H9 (cell line): Measurements from ENCODE around the gene MPHOSPH10. TPM values are rescaled to one million over a fixed set of nuclear protein-coding genes. Genes with fewer than 3 reads are reported as not detected.
"Not testable (repeated sequence)": the region's sequence is repeated elsewhere in the genome, so short reads cannot be mapped to it uniquely, and the experiment has no call there.

ENCODE experiments used
- DNase-seq: peaks from one replicate; pipeline ENCODE4 v3.0.0-alpha.2; 2017
- H2AFZ ChIP-seq: one replicate; pipeline ENCODE4 v1.6.1; 2013; ENCODE audit warnings: mild to moderate bottlenecking, low read length, control low read depth, moderate library complexity
- H2AK5ac ChIP-seq: 2 replicates; pipeline ENCODE4 v1.6.1; 2013; ENCODE audit warnings: low read length, control low read depth, mixed read lengths; ENCODE audit not compliant: insufficient read length
- H2BK120ac ChIP-seq: one replicate; pipeline ENCODE4 v1.6.1; 2013; ENCODE audit warnings: low read depth, mild to moderate bottlenecking, low read length, control low read depth, inconsistent platforms; ENCODE audit not compliant: poor library complexity, severe bottlenecking
- H2BK12ac ChIP-seq: 2 replicates; pipeline ENCODE4 v1.6.1; 2013; ENCODE audit warnings: low read length, control low read depth, mixed read lengths, low read depth; ENCODE audit not compliant: insufficient read length
- H2BK15ac ChIP-seq: 2 replicates; pipeline ENCODE4 v1.6.1; 2013; ENCODE audit warnings: low read depth, low read length, control low read depth
- H2BK20ac ChIP-seq: one replicate; pipeline ENCODE4 v1.6.1; 2013; ENCODE audit warnings: low read depth, mild to moderate bottlenecking, low read length, control low read depth, inconsistent platforms; ENCODE audit not compliant: poor library complexity, severe bottlenecking
- H2BK5ac ChIP-seq: 2 replicates; pipeline ENCODE4 v1.6.1; 2013; ENCODE audit warnings: low read length, control low read depth, mixed read lengths; ENCODE audit not compliant: insufficient read length
- H3K14ac ChIP-seq: 2 replicates; pipeline ENCODE4 v1.6.1; 2013; ENCODE audit warnings: low read length, control low read depth; ENCODE audit not compliant: insufficient read depth
- H3K18ac ChIP-seq: 2 replicates; pipeline ENCODE4 v1.6.1; 2013; ENCODE audit warnings: low read depth, mild to moderate bottlenecking, mixed read lengths, low read length, control low read depth; ENCODE audit not compliant: insufficient read length
- H3K23ac ChIP-seq: 2 replicates; pipeline ENCODE4 v1.6.1; 2013; ENCODE audit warnings: low read length, control low read depth, mixed read lengths, low read depth; ENCODE audit not compliant: insufficient read length
- H3K23me2 ChIP-seq: 2 replicates; pipeline ENCODE4 v1.6.1; 2013; ENCODE audit warnings: low read depth, mild to moderate bottlenecking, mixed read lengths, low read length, control low read depth; ENCODE audit not compliant: insufficient read length, poor library complexity, severe bottlenecking
- H3K27ac ChIP-seq: 2 replicates; pipeline ENCODE4 v1.5.1; 2013; ENCODE audit warnings: low read length, control low read depth, mixed read lengths, low read depth; ENCODE audit not compliant: insufficient read length
- H3K27me3 ChIP-seq: 2 replicates; pipeline ENCODE4 v1.6.1; 2013; ENCODE audit warnings: low read length, control low read depth, inconsistent platforms; ENCODE audit not compliant: insufficient read depth
- H3K4ac ChIP-seq: 2 replicates; pipeline ENCODE4 v1.6.1; 2013; ENCODE audit warnings: low read depth, mild to moderate bottlenecking, control low read depth, inconsistent platforms, low read length, moderate library complexity
- H3K4me1 ChIP-seq: 2 replicates; pipeline ENCODE4 v1.6.1; 2013; ENCODE audit warnings: low read length, control low read depth, inconsistent platforms; ENCODE audit not compliant: insufficient read depth
- H3K4me2 ChIP-seq: 2 replicates; pipeline ENCODE4 v1.6.1; 2013; ENCODE audit warnings: low read length, control low read depth, mixed read lengths; ENCODE audit not compliant: insufficient read length, insufficient read depth
- H3K56ac ChIP-seq: 2 replicates; pipeline ENCODE4 v1.6.1; 2013; ENCODE audit warnings: low read depth, mild to moderate bottlenecking, mixed read lengths, low read length, control low read depth; ENCODE audit not compliant: insufficient read length
- H3K79me1 ChIP-seq: 2 replicates; pipeline ENCODE4 v1.6.1; 2013; ENCODE audit warnings: low read depth, mild to moderate bottlenecking, moderate library complexity, low read length, control low read depth, inconsistent platforms; ENCODE audit not compliant: insufficient read depth, poor library complexity, severe bottlenecking
- H3K79me2 ChIP-seq: 2 replicates; pipeline ENCODE4 v1.6.1; 2013; ENCODE audit warnings: low read length, control low read depth, inconsistent platforms; ENCODE audit not compliant: insufficient read depth
- H3K9ac ChIP-seq: 2 replicates; pipeline ENCODE4 v1.6.1; 2013; ENCODE audit warnings: low read length, control low read depth, mixed read lengths; ENCODE audit not compliant: insufficient read length; ENCODE audit errors: extremely low read depth
- H3K9me3 ChIP-seq: one replicate; pipeline ENCODE4 v1.6.1; 2013; ENCODE audit warnings: low read depth, low read length, inconsistent platforms; ENCODE audit not compliant: control insufficient read depth
- H3T11ph ChIP-seq: one replicate; pipeline ENCODE4 v1.6.1; 2013; ENCODE audit warnings: mild to moderate bottlenecking, low read length, control low read depth, inconsistent platforms
- H4K20me1 ChIP-seq: one replicate; pipeline ENCODE4 v1.6.1; 2013; ENCODE audit not compliant: control insufficient read depth, insufficient read length, insufficient read depth
- H4K5ac ChIP-seq: 2 replicates; pipeline ENCODE4 v1.6.1; 2013; ENCODE audit warnings: low read depth, mild to moderate bottlenecking, mixed read lengths, low read length, control low read depth; ENCODE audit not compliant: insufficient read length
- H4K8ac ChIP-seq: replicated peaks from 2 replicates; pipeline ENCODE4 v1.6.1; 2013; ENCODE audit warnings: low read length, control low read depth, mixed read lengths, low read depth; ENCODE audit not compliant: insufficient read length
- H4K91ac ChIP-seq: 2 replicates; pipeline ENCODE4 v1.6.1; 2013; ENCODE audit warnings: low read depth, mild to moderate bottlenecking, moderate library complexity, mixed read lengths, low read length, control low read depth; ENCODE audit not compliant: insufficient read length
- H3K27ac Mint-ChIP-seq, 3 experiments: 2 replicates in 2 of 3; 3 replicates in 1 of 3; pipeline ENCODE4 v1.8.0; 2020 to 2021; ENCODE audit warnings: mixed read lengths in 3 of 3, mild to moderate bottlenecking in 1 of 3, moderate library complexity in 1 of 3
- H3K27me3 Mint-ChIP-seq: 2 replicates; pipeline ENCODE4 v1.8.0; 2021; ENCODE audit warnings: low read depth, mild to moderate bottlenecking, moderate library complexity, mixed read lengths
- H3K36me3 Mint-ChIP-seq, 3 experiments: 2 replicates in 2 of 3; 3 replicates in 1 of 3; pipeline ENCODE4 v1.8.0; 2020 to 2021; ENCODE audit warnings: low read depth in 3 of 3, mixed read lengths in 3 of 3; ENCODE audit not compliant: insufficient read depth in 1 of 3
- H3K4me1 Mint-ChIP-seq, 2 experiments: 2 replicates each; pipeline ENCODE4 v1.8.0; 2020; ENCODE audit warnings: mixed read lengths in 2 of 2
- H3K4me3 Mint-ChIP-seq, 2 experiments: 2 replicates in 1 of 2; 3 replicates in 1 of 2; pipeline ENCODE4 v1.8.0; 2020 to 2021; ENCODE audit warnings: mild to moderate bottlenecking in 2 of 2, mixed read lengths in 2 of 2, moderate library complexity in 1 of 2
- H3K9me3 Mint-ChIP-seq, 2 experiments: 2 replicates in 1 of 2; 3 replicates in 1 of 2; pipeline ENCODE4 v1.8.0; 2020; ENCODE audit warnings: mild to moderate bottlenecking in 2 of 2, mixed read lengths in 2 of 2, moderate library complexity in 1 of 2
- WGBS: extraction: QIAGEN DNeasy Blood & Tissue Kit; methylation state at CpG from one replicate; pipeline ENCODE4 v1.1.7; 2013; ENCODE audit warnings: missing lambda C conversion rate, low lambda C conversion rate, mixed read lengths; ENCODE audit not compliant: insufficient read length; ENCODE audit errors: extremely low coverage; 5-methylcytosine and 5-hydroxymethylcytosine counted together
- total RNA-seq: library from RNA; stranded (reverse); gene quantifications from 2 replicates; pipeline ENCODE4 v1.2.1, GENCODE V29; 2021
- TF ChIP-seq, protein P1 (sequence below): fragments of 200-600 bp; sonication (generic); conservative IDR thresholded peaks from 3 replicates; pipeline ENCODE4 v1.8.0; 2021; ENCODE audit warnings: antibody characterized with exemption, mild to moderate bottlenecking

The MPHOSPH10 gene
- total RNA-seq, 1 experiment from 2014 or later = 42.1 TPM

GRCh38 chr2:71174207-71174606 lies 43.8 kb downstream of the MPHOSPH10 start:
- no peak overlapping the region for H2BK5ac ChIP-seq
- H2BK20ac ChIP-seq = no peak overlapping the region
- WGBS = no CpG with 5 or more reads among the region's 3 CpGs
- no peak overlapping the region for H2BK15ac ChIP-seq
- DNase-seq = no peak
- TF ChIP-seq, protein P1, sequence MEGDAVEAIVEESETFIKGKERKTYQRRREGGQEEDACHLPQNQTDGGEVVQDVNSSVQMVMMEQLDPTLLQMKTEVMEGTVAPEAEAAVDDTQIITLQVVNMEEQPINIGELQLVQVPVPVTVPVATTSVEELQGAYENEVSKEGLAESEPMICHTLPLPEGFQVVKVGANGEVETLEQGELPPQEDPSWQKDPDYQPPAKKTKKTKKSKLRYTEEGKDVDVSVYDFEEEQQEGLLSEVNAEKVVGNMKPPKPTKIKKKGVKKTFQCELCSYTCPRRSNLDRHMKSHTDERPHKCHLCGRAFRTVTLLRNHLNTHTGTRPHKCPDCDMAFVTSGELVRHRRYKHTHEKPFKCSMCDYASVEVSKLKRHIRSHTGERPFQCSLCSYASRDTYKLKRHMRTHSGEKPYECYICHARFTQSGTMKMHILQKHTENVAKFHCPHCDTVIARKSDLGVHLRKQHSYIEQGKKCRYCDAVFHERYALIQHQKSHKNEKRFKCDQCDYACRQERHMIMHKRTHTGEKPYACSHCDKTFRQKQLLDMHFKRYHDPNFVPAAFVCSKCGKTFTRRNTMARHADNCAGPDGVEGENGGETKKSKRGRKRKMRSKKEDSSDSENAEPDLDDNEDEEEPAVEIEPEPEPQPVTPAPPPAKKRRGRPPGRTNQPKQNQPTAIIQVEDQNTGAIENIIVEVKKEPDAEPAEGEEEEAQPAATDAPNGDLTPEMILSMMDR = no peak
- H3K23me2 ChIP-seq = no peaks in the 10 kb centered on the region
- H4K91ac ChIP-seq = no peak overlapping the region
- H2BK12ac ChIP-seq = no peak overlapping the region
- H4K5ac ChIP-seq = no peak overlapping the region
- Mint-ChIP-seq H3K4me1 (peaks cover 18 to 24% of the 10 kb centered on the region in 2 experiments), H3K27ac (no peak overlapping the region), H3K9me3 (no peaks in the 10 kb centered on the region; a peak in 1 of 5 replicates), H3K4me3 (no peak overlapping the region), H3K27me3 (peaks cover 4% of the 10 kb centered on the region), H3K36me3 (no peaks in the 10 kb centered on the region; a peak in 1 of 7 replicates)
- no peaks in the 10 kb centered on the region for H3K9me3 ChIP-seq
- H3K9ac ChIP-seq = no peak overlapping the region
- H3K4me1 ChIP-seq = peaks cover 2% of the 10 kb centered on the region; the same call in 1 of the 2 replicates
- H3K27ac ChIP-seq = no peak overlapping the region
- H3K18ac ChIP-seq = no peak overlapping the region
- H3K79me1 ChIP-seq = no peaks in the 10 kb centered on the region
- no peak overlapping the region for H3T11ph ChIP-seq
- H3K4me2 ChIP-seq = no peak overlapping the region
- H3K79me2 ChIP-seq = no peaks in the 10 kb centered on the region
- H2AK5ac ChIP-seq = no peak overlapping the region
- no peak overlapping the region for H3K56ac ChIP-seq
- H3K23ac ChIP-seq = no peak overlapping the region
- no peak overlapping the region for H2AFZ ChIP-seq
- H3K4ac ChIP-seq = no peak overlapping the region
- no peak overlapping the region; the same call in 1 of the 2 replicates for H3K14ac ChIP-seq
- no peaks in the 10 kb centered on the region for H4K20me1 ChIP-seq
- no peak overlapping the region for H4K8ac ChIP-seq
- H3K27me3 ChIP-seq = no peaks in the 10 kb centered on the region
- H2BK120ac ChIP-seq = no peak overlapping the region

DNA sequence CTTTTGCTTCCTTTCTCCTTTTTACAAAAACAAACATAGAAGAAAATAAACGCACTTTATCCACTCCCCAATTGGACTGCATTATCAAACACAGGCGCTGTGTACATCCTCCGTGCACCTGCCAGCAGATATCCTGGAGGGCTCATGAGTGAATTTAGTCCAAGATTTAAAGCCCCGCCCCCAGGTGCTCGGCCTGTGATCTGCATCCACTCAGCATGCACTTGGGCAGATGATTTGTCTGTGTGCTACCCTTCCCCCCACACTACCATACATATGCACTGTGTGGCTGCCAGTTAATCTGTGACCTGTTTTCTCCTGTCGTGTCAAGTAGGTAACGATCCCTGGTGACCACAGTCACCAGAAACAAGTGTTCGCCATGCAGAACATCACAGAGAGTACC lies 48.4 kb downstream of the MPHOSPH10 start:
- not testable (repeated sequence) for H2AFZ ChIP-seq, H2AK5ac ChIP-seq, H3K27ac Mint-ChIP-seq, H4K5ac ChIP-seq, H3K18ac ChIP-seq, H3K4me1 ChIP-seq, H3K4ac ChIP-seq, H2BK5ac ChIP-seq, H3K9me3 ChIP-seq, H3K79me1 ChIP-seq, H4K91ac ChIP-seq, H2BK12ac ChIP-seq, H3K9me3 Mint-ChIP-seq, H3K23ac ChIP-seq, H2BK120ac ChIP-seq, H4K8ac ChIP-seq, DNase-seq, H2BK20ac ChIP-seq, H3K56ac ChIP-seq, H3K4me3 Mint-ChIP-seq, H3K9ac ChIP-seq, H4K20me1 ChIP-seq, H3K27me3 Mint-ChIP-seq, H3K4me2 ChIP-seq, H3K79me2 ChIP-seq, H3K14ac ChIP-seq, H3T11ph ChIP-seq, H3K23me2 ChIP-seq, H3K27ac ChIP-seq, H3K27me3 ChIP-seq, H3K36me3 Mint-ChIP-seq, H2BK15ac ChIP-seq
- H3K4me1 Mint-ChIP-seq = peaks cover 25 to 33% of the 10 kb centered on the region in 2 experiments
- whole genome bisulfite sequencing = no CpG with 5 or more reads among the region's 8 CpGs
